ENCODE data around the gene NUPR1.
"Not testable (repeated sequence)": the region's sequence is repeated elsewhere in the genome, so short reads cannot be mapped to it uniquely, and the experiment has no call there.

DNA sequence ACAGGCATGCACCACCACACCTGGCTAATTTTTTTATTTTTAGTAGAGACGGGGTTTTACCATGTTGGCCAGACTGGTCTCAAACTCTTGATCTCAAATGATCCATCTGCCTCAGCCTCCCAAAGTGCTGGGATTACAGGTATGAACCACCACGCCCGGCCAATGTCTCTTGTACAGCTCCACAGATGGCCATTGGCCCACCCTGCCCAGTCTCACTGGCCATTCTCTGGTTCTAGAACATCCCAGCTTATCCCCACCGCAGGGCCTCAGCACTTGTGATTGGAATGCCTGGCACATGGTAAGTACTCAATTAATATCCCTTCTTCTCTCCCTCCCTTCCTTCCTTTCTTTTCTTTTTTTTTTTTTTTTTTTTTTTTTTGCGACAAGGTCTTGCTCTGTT lies 55.4 kb downstream of the NUPR1 start:
- TF ChIP-seq POLR2A (IDR thresholded peaks at IDR 0.05; ENCODE audit: low read length); GATA1 (IDR thresholded peaks at IDR 0.05; ENCODE audit: low read depth, low read length): not testable (repeated sequence)

Measured in erythroblast (primary cell).